Keratinocyte (primary cell): Measurements from ENCODE around the gene PDCD1LG2. TPM values are rescaled to one million over a fixed set of nuclear protein-coding genes. Genes with fewer than 3 reads are reported as not detected.

ENCODE experiments used
- DNase-seq: peaks from one replicate; pipeline ENCODE4 v3.0.0-alpha.2; 2011; ENCODE audit warnings: low read depth, missing footprints, low spot score
- FAIRE-seq: peaks from 2 replicates; lab custom pipeline; 2011; peaks lifted over from hg19 to GRCh38; lab: Jason Lieb, UNC
- H2AFZ ChIP-seq: 2 replicates; pipeline ENCODE4 v1.6.0; 2012; ENCODE audit warnings: low read length, control low read depth, inconsistent platforms; ENCODE audit not compliant: control insufficient read depth
- H3K27ac ChIP-seq: 2 replicates; pipeline ENCODE4 v1.5.1; 2011; ENCODE audit warnings: low read length; ENCODE audit not compliant: control insufficient read depth, insufficient read depth
- H3K27me3 ChIP-seq: 3 replicates; pipeline ENCODE4 v1.6.0; 2011; ENCODE audit warnings: low read length; ENCODE audit not compliant: control insufficient read depth, insufficient read depth; ENCODE audit errors: extremely low read depth
- H3K36me3 ChIP-seq, 2 experiments: 2 replicates in 1 of 2; 3 replicates in 1 of 2; pipeline ENCODE4 v1.5.1; 2011; ENCODE audit warnings: low read length in 2 of 2, mild to moderate bottlenecking in 1 of 2; ENCODE audit not compliant: control insufficient read depth in 2 of 2, insufficient read depth in 2 of 2; ENCODE audit errors: extremely low read depth in 1 of 2
- H3K4me1 ChIP-seq: 3 replicates; pipeline ENCODE4 v1.5.1; 2011; ENCODE audit warnings: low read length; ENCODE audit not compliant: control insufficient read depth, insufficient read depth; ENCODE audit errors: extremely low read depth
- H3K4me2 ChIP-seq: 3 replicates; pipeline ENCODE4 v1.6.0; 2011; ENCODE audit warnings: low read depth, low read length; ENCODE audit not compliant: control insufficient read depth, insufficient read depth; ENCODE audit errors: extremely low read depth
- H3K4me3 ChIP-seq, 3 experiments: fragments of 200-600 bp in 1 of 3; sonication (generic) in 1 of 3; 2 replicates in 2 of 3; 3 replicates in 1 of 3; pipeline ENCODE4 v1.5.1; 2011 to 2016; ENCODE audit warnings: low read length in 3 of 3, mild to moderate bottlenecking in 3 of 3, control low read depth in 2 of 3, inconsistent platforms in 1 of 3, low read depth in 1 of 3, mixed read lengths in 1 of 3, mixed run types in 1 of 3, moderate library complexity in 1 of 3; ENCODE audit not compliant: control insufficient read depth in 2 of 3, insufficient read depth in 2 of 3; ENCODE audit errors: extremely low read depth in 1 of 3
- H3K79me2 ChIP-seq: 2 replicates; pipeline ENCODE4 v1.6.0; 2012; ENCODE audit warnings: low read length; ENCODE audit not compliant: control insufficient read depth, insufficient read depth
- H3K9ac ChIP-seq: 3 replicates; pipeline ENCODE4 v1.6.0; 2011; ENCODE audit warnings: low read length; ENCODE audit not compliant: control insufficient read depth, insufficient read depth; ENCODE audit errors: extremely low read depth
- H3K9me1 ChIP-seq: 3 replicates; pipeline ENCODE4 v1.6.0; 2011; ENCODE audit warnings: low read length; ENCODE audit not compliant: control insufficient read depth, insufficient read depth; ENCODE audit errors: extremely low read depth
- H3K9me3 ChIP-seq: 2 replicates; pipeline ENCODE4 v1.5.1; 2012; ENCODE audit warnings: low read depth, low read length; ENCODE audit not compliant: control insufficient read depth
- H4K20me1 ChIP-seq: 3 replicates; pipeline ENCODE4 v1.6.0; 2011; ENCODE audit warnings: low read length; ENCODE audit not compliant: control insufficient read depth, insufficient read depth; ENCODE audit errors: extremely low read depth
- CTCF ChIP-seq, 3 experiments: IDR thresholded peaks in 1 of 3; conservative IDR thresholded peaks in 1 of 3; optimal IDR thresholded peaks in 1 of 3; 2 replicates in 2 of 3; 3 replicates in 1 of 3; pipeline versions ENCODE3 to v1.5.1; 2011; ENCODE audit warnings: low read length in 3 of 3, mild to moderate bottlenecking in 3 of 3, moderate library complexity in 2 of 3, control low read depth in 1 of 3, inconsistent platforms in 1 of 3; ENCODE audit not compliant: insufficient read depth in 2 of 3; ENCODE audit errors: extremely low read depth in 1 of 3
- EZH2 ChIP-seq: IDR thresholded peaks from one replicate; pipeline ENCODE4 v1.6.1; 2012; ENCODE audit warnings: inconsistent platforms, mild to moderate bottlenecking, low read length, moderate library complexity
- dilution Hi-C: fragments of 300-500 bp; cut with MboI; formaldehyde crosslinking; loops from one replicate; pipeline ENCODE4 v1.7.0; 2020; ENCODE audit warnings: low sequenced_read_pairs; ENCODE audit not compliant: extremely low pct_ligation_motif_present
- polyA plus RNA-seq, 5 experiments: library from polyadenylated mRNA; depleted of rRNA in 3 of 5; stranded (reverse) in 3 of 5; stranded (forward) in 1 of 5; unstranded in 1 of 5; fragments of >200 nt; gene quantifications; 1 replicate in 1 of 5; 2 replicates in 3 of 5; 3 replicates in 1 of 5; pipeline versions ENCODE4 v1.2.1 to v1.2.3, GENCODE V29; 2011 to 2012; ENCODE audit warnings: missing spikeins in 2 of 5, low read depth in 1 of 5, low replicate concordance in 1 of 5

PDCD1LG2 gene
- polyA plus RNA-seq, 1 donor (not counting 4 experiments of a cell fraction or from before 2014, with no cell fraction given): 20.2 TPM

GRCh38 chr9:5593904-5594303 is 83.6 kb downstream of the PDCD1LG2 start:
- DNase-seq (no peak), FAIRE-seq (no peak)
- dilution Hi-C loops: no loop called here
- no peak overlapping the region for H3K27ac ChIP-seq
- no peaks in the 10 kb centered on the region for H3K79me2 ChIP-seq
- H4K20me1 ChIP-seq: no peaks in the 10 kb centered on the region
- H3K9me1 ChIP-seq: no peaks in the 10 kb centered on the region
- H3K27me3 ChIP-seq: no peaks in the 10 kb centered on the region
- no peaks in the 10 kb centered on the region for H3K9me3 ChIP-seq
- no peak overlapping the region for H2AFZ ChIP-seq
- TF ChIP-seq EZH2 (no peak), CTCF (optimal IDR thresholded peaks at IDR 0.05 in 1 of 3, IDR thresholded peaks at IDR 0.05 in 1 of 3, conservative IDR thresholded peaks at IDR 0.05 in 1 of 3; ENCODE audit: extremely low read depth in 1 of 3, insufficient read depth in 2 of 3, low read length in 3 of 3) (no peak)
- H3K4me2 ChIP-seq: no peak overlapping the region
- H3K4me1 ChIP-seq: peaks cover 9% of the 10 kb centered on the region
- H3K36me3 ChIP-seq: no peaks in the 10 kb centered on the region
- no peak overlapping the region for H3K4me3 ChIP-seq
- H3K9ac ChIP-seq: no peak overlapping the region

GRCh38 chr9:5596173-5596572 is 85.8 kb downstream of the PDCD1LG2 start:
- H3K9ac ChIP-seq: no peak overlapping the region
- no peaks in the 10 kb centered on the region for H3K36me3 ChIP-seq
- H3K9me3 ChIP-seq: no peaks in the 10 kb centered on the region
- no peak overlapping the region for H2AFZ ChIP-seq
- H3K27ac ChIP-seq: no peak overlapping the region
- no peak overlapping the region for H3K4me2 ChIP-seq
- no peak for DNase-seq
- no peaks in the 10 kb centered on the region for H4K20me1 ChIP-seq
- H3K9me1 ChIP-seq: no peaks in the 10 kb centered on the region
- dilution Hi-C loops: no loop called here
- no peak for FAIRE-seq
- no peak overlapping the region for H3K4me3 ChIP-seq
- H3K79me2 ChIP-seq: no peaks in the 10 kb centered on the region
- H3K4me1 ChIP-seq: peaks cover 9% of the 10 kb centered on the region
- no peaks in the 10 kb centered on the region for H3K27me3 ChIP-seq
- TF ChIP-seq EZH2 (no peak), CTCF (optimal IDR thresholded peaks at IDR 0.05 in 1 of 3, IDR thresholded peaks at IDR 0.05 in 1 of 3, conservative IDR thresholded peaks at IDR 0.05 in 1 of 3; ENCODE audit: extremely low read depth in 1 of 3, insufficient read depth in 2 of 3, low read length in 3 of 3) (no peak)
